CD8-positive, alpha-beta memory T cell (primary cell): ENCODE data around the gene KCNJ12. TPM values are rescaled to one million over a fixed set of nuclear protein-coding genes. Genes with fewer than 3 reads are reported as not detected.

Source experiments
- CTCF ChIA-PET: fragments of 350-600 bp; sonication (Branson Sonifier 250); formaldehyde crosslinking; loops from one replicate; lab custom pipeline; 2021; ENCODE audit warnings: antibody characterized with exemption; lab: Charles Lee
- POLR2A ChIA-PET: fragments of 350-600 bp; sonication (Branson Sonifier 250); formaldehyde crosslinking; loops from one replicate; lab custom pipeline; 2021; ENCODE audit warnings: antibody characterized with exemption; lab: Charles Lee
- DNase-seq, 5 donors: peaks; one replicate each; pipeline versions ENCODE4 v3.0.0 to v3.0.0-alpha.2; 2020 to 2022; ENCODE audit warnings: mixed read lengths in 1 of 5
- H3K27ac ChIP-seq: one replicate; pipeline ENCODE4 v1.7.0; 2013; ENCODE audit warnings: low read depth, mild to moderate bottlenecking, low read length, moderate library complexity
- H3K27me3 ChIP-seq: 2 replicates; pipeline ENCODE4 v1.7.0; 2013; ENCODE audit warnings: low read length, mild to moderate bottlenecking; ENCODE audit not compliant: insufficient read depth, poor library complexity, severe bottlenecking
- H3K36me3 ChIP-seq: 2 replicates; pipeline ENCODE4 v1.7.0; 2013; ENCODE audit warnings: mild to moderate bottlenecking, low read length, moderate library complexity; ENCODE audit not compliant: insufficient read depth
- H3K4me1 ChIP-seq: 2 replicates; pipeline ENCODE4 v1.7.0; 2013; ENCODE audit warnings: mild to moderate bottlenecking, low read length, moderate library complexity; ENCODE audit not compliant: insufficient read depth
- H3K4me3 ChIP-seq: 2 replicates; pipeline ENCODE4 v1.7.0; 2013; ENCODE audit warnings: mild to moderate bottlenecking, low read length
- H3K9me3 ChIP-seq: 2 replicates; pipeline ENCODE4 v1.7.0; 2013; ENCODE audit warnings: mild to moderate bottlenecking, low read length
- H3K27ac Mint-ChIP-seq, 8 donors: one replicate each; pipeline ENCODE4 v1.8.0; 2020 to 2021; ENCODE audit warnings: mixed read lengths in 8 of 8, mild to moderate bottlenecking in 6 of 8, inconsistent platforms in 3 of 8, moderate library complexity in 3 of 8
- H3K27me3 Mint-ChIP-seq, 2 donors: one replicate each; pipeline ENCODE4 v1.8.0; 2020 to 2021; ENCODE audit warnings: mixed read lengths in 2 of 2, mild to moderate bottlenecking in 1 of 2, moderate library complexity in 1 of 2
- H3K36me3 Mint-ChIP-seq, 3 donors: one replicate each; pipeline ENCODE4 v1.8.0; 2020 to 2021; ENCODE audit warnings: mixed read lengths in 3 of 3, inconsistent platforms in 1 of 3, mild to moderate bottlenecking in 1 of 3
- H3K4me1 Mint-ChIP-seq, 3 donors: one replicate each; pipeline ENCODE4 v1.8.0; 2020 to 2021; ENCODE audit warnings: mixed read lengths in 3 of 3, inconsistent platforms in 1 of 3, mild to moderate bottlenecking in 1 of 3
- H3K4me3 Mint-ChIP-seq, 7 donors: one replicate each; pipeline ENCODE4 v1.8.0; 2020 to 2021; ENCODE audit warnings: mixed read lengths in 7 of 7, mild to moderate bottlenecking in 6 of 7, moderate library complexity in 4 of 7, inconsistent platforms in 2 of 7
- H3K9me3 Mint-ChIP-seq, 5 donors: one replicate each; pipeline ENCODE4 v1.8.0; 2020 to 2022; ENCODE audit warnings: mixed read lengths in 5 of 5, mild to moderate bottlenecking in 3 of 5, moderate library complexity in 2 of 5, inconsistent platforms in 1 of 5
- polyA plus RNA-seq: library from polyadenylated mRNA; unstranded; fragments of 300-500 nt; fragmentation: Illumina TruSeq; gene quantifications from one replicate; pipeline ENCODE4 v1.2.3, GENCODE V29; 2021
- total RNA-seq, 2 experiments: library from RNA; stranded (reverse); gene quantifications; one replicate each; pipeline ENCODE4 v1.2.3, GENCODE V29; 2021

Gene KCNJ12
- total and polyA plus RNA-seq, 3 experiments from 2014 or later, result not detected

- Mint-ChIP-seq H3K9me3 (no peaks in the 10 kb centered on the region), H3K27me3 (no peaks in the 10 kb centered on the region), H3K4me1 (no peaks in the 10 kb centered on the region), H3K27ac (no peak overlapping the region), H3K4me3 (no peak overlapping the region), H3K36me3 (no peaks in the 10 kb centered on the region)
- DNase-seq, result no peak
- no peaks in the 10 kb centered on the region for H3K9me3 ChIP-seq
- H3K36me3 ChIP-seq, result no peaks in the 10 kb centered on the region
- no peak overlapping the region for H3K27ac ChIP-seq
- ChIA-PET CTCF (no interaction called here), POLR2A (no interaction called here)
- no peaks in the 10 kb centered on the region for H3K27me3 ChIP-seq
- H3K4me3 ChIP-seq, result no peak overlapping the region
- H3K4me1 ChIP-seq, result no peaks in the 10 kb centered on the region
These were observed 16.7 kb upstream of the KCNJ12 start for GRCh38 chr17:21359483-21359840.

- Histone ChIP-seq H3K4me1 (no peaks in the 10 kb centered on the region), H3K27ac (no peak overlapping the region), H3K9me3 (no peaks in the 10 kb centered on the region), H3K4me3 (no peak overlapping the region), H3K27me3 (no peaks in the 10 kb centered on the region), H3K36me3 (no peaks in the 10 kb centered on the region)
- DNase-seq, result no peak
- Mint-ChIP-seq H3K9me3 (no peaks in the 10 kb centered on the region), H3K36me3 (no peaks in the 10 kb centered on the region), H3K27me3 (no peaks in the 10 kb centered on the region), H3K4me3 (no peak overlapping the region), H3K27ac (no peak overlapping the region), H3K4me1 (no peaks in the 10 kb centered on the region)
- ChIA-PET POLR2A (no interaction called here), CTCF (interaction anchor here (0.8 kb wide), 1 partner anchor 98 kb away, joined by 3 read pairs; no protein-coding TSS in a partner anchor)
These were observed 16.1 kb upstream of the KCNJ12 start for GRCh38 chr17:21360048-21360447.

GRCh38 chr17:21361020-21361809, 14.9 kb upstream of the KCNJ12 start:
- Histone ChIP-seq H3K4me1 (no peaks in the 10 kb centered on the region), H3K9me3 (no peaks in the 10 kb centered on the region), H3K27me3 (no peaks in the 10 kb centered on the region), H3K4me3 (no peak overlapping the region), H3K36me3 (no peaks in the 10 kb centered on the region), H3K27ac (no peak overlapping the region)
- Mint-ChIP-seq H3K27ac (no peak overlapping the region), H3K27me3 (no peaks in the 10 kb centered on the region), H3K4me1 (no peaks in the 10 kb centered on the region), H3K9me3 (no peaks in the 10 kb centered on the region), H3K36me3 (no peaks in the 10 kb centered on the region), H3K4me3 (no peak overlapping the region)
- ChIA-PET CTCF (no interaction called here), POLR2A (no interaction called here)
- no peak for DNase-seq

- Histone ChIP-seq H3K9me3 (no peaks in the 10 kb centered on the region), H3K4me3 (no peak overlapping the region), H3K27me3 (no peaks in the 10 kb centered on the region), H3K36me3 (no peaks in the 10 kb centered on the region), H3K27ac (no peak overlapping the region), H3K4me1 (no peaks in the 10 kb centered on the region)
- DNase-seq, result no peak
- Mint-ChIP-seq H3K9me3 (no peaks in the 10 kb centered on the region), H3K36me3 (no peaks in the 10 kb centered on the region), H3K27me3 (no peaks in the 10 kb centered on the region), H3K4me3 (no peak overlapping the region), H3K27ac (no peak overlapping the region), H3K4me1 (no peaks in the 10 kb centered on the region)
- ChIA-PET CTCF (no interaction called here), POLR2A (no interaction called here)
These were observed 13.7 kb upstream of the KCNJ12 start for GRCh38 chr17:21362331-21362931.

- Histone ChIP-seq H3K4me3 (no peak overlapping the region), H3K9me3 (no peaks in the 10 kb centered on the region), H3K27ac (no peak overlapping the region), H3K36me3 (no peaks in the 10 kb centered on the region), H3K27me3 (no peaks in the 10 kb centered on the region), H3K4me1 (no peaks in the 10 kb centered on the region)
- Mint-ChIP-seq H3K36me3 (no peaks in the 10 kb centered on the region), H3K27ac (no peak overlapping the region), H3K4me1 (no peaks in the 10 kb centered on the region), H3K9me3 (no peaks in the 10 kb centered on the region), H3K27me3 (peaks cover 0 to 4% of the 10 kb centered on the region in 2 donors), H3K4me3 (no peak overlapping the region)
- ChIA-PET CTCF (no interaction called here), POLR2A (no interaction called here)
- DNase-seq, result no peak
These were observed 12.1 kb upstream of the KCNJ12 start for GRCh38 chr17:21363776-21364642.

- Mint-ChIP-seq H3K36me3 (no peaks in the 10 kb centered on the region), H3K27me3 (peaks cover 0 to 4% of the 10 kb centered on the region in 2 donors), H3K4me1 (no peaks in the 10 kb centered on the region), H3K9me3 (no peaks in the 10 kb centered on the region), H3K27ac (no peak overlapping the region), H3K4me3 (no peak overlapping the region)
- Histone ChIP-seq H3K27me3 (no peaks in the 10 kb centered on the region), H3K27ac (no peak overlapping the region), H3K9me3 (no peaks in the 10 kb centered on the region), H3K36me3 (no peaks in the 10 kb centered on the region), H3K4me1 (no peaks in the 10 kb centered on the region), H3K4me3 (no peak overlapping the region)
- no peak for DNase-seq
- CTCF ChIA-PET, result no interaction called here
- POLR2A ChIA-PET, result no interaction called here
These were observed 11.1 kb upstream of the KCNJ12 start for GRCh38 chr17:21365016-21365415.

- CTCF ChIA-PET, result no interaction called here
- Histone ChIP-seq H3K27me3 (no peaks in the 10 kb centered on the region), H3K4me1 (no peaks in the 10 kb centered on the region), H3K27ac (no peak overlapping the region), H3K36me3 (no peaks in the 10 kb centered on the region), H3K4me3 (no peak overlapping the region), H3K9me3 (no peaks in the 10 kb centered on the region)
- Mint-ChIP-seq H3K4me1 (no peaks in the 10 kb centered on the region), H3K36me3 (peaks cover 0 to 2% (median 0%) of the 10 kb centered on the region in 3 donors), H3K27me3 (peaks cover 3 to 11% of the 10 kb centered on the region in 2 donors), H3K9me3 (no peaks in the 10 kb centered on the region), H3K27ac (no peak overlapping the region), H3K4me3 (no peak overlapping the region)
- POLR2A ChIA-PET, result no interaction called here
- no peak for DNase-seq
These were observed 7.5 kb upstream of the KCNJ12 start for GRCh38 chr17:21368545-21369246.
